Muscle of arm (tissue), 14 donors: ENCODE results near the gene TAF11L4. TPM values are rescaled to one million over a fixed set of nuclear protein-coding genes. Genes with fewer than 3 reads are reported as not detected.
"Not testable (repeated sequence)": the region's sequence is repeated elsewhere in the genome, so short reads cannot be mapped to it uniquely, and the experiment has no call there.

Source experiments
- DNase-seq: peaks from one replicate; pipeline ENCODE4 v3.0.0-alpha.2; 2013
- long read RNA-seq, 11 donors: transcript quantifications; one replicate each; lab custom pipeline, GENCODE V29; 2026
- polyA plus RNA-seq, 12 donors: library from polyadenylated mRNA; unstranded; fragments of 120-200 nt; gene quantifications; one replicate each; pipeline ENCODE4 v1.2.1, GENCODE V29; 2013; ENCODE audit not compliant: insufficient read length in 12 of 12

The TAF11L4 gene
- polyA plus RNA-seq = not detected
- long read RNA-seq, donor 1 = 0 reads
- long read RNA-seq, donor 2 = 0 reads
- long read RNA-seq, donor 3 = 0 reads
- long read RNA-seq, donor 4 = 0 reads
- long read RNA-seq, donor 5 = 0 reads
- long read RNA-seq, donor 6 = 0 reads
- long read RNA-seq, donor 7 = 0 reads
- long read RNA-seq, donor 8 = 0 reads
- long read RNA-seq, donor 9 = 0 reads
- long read RNA-seq, donor 10 = 0 reads
- long read RNA-seq, donor 11 = 0 reads

DNA sequence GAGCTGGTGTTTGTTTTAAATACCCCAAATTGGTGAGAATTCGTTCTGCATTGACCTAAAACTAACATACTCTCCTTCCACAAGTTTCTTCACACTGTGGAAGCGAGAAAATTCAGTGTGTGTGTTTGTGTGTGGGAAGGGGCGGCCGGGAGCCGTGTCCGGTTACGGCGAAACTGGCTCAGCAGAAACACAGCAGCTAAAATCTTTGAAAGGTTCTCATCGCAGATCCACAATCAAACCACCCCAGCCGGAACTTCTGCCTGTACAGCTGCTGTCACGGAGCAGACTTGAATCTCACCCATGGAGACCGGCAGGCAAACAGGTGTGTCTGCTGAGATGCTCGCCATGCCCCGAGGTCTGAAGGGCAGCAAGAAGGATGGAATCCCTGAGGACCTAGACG, at the start of gene TAF11L4:
Gene TAF11L4, plus strand, starts transcription at position 301 of the 400 bp plus-strand sequence.
- not testable (repeated sequence) for DNase-seq

GRCh38 chr5:17475064-17475463, 46.5 kb upstream of the TAF11L4 start:
- not testable (repeated sequence) for DNase-seq

GRCh38 chr5:17477043-17477442, 44.6 kb upstream of the TAF11L4 start:
- no peak for DNase-seq

GRCh38 chr5:17477573-17478265, 43.9 kb upstream of the TAF11L4 start:
- DNase-seq = no peak

GRCh38 chr5:17481378-17481777, 40.2 kb upstream of the TAF11L4 start:
- no peak for DNase-seq

GRCh38 chr5:17482790-17483189, 38.8 kb upstream of the TAF11L4 start:
- DNase-seq = no peak

GRCh38 chr5:17486464-17487173, 35.0 kb upstream of the TAF11L4 start:
- not testable (repeated sequence) for DNase-seq

- no peak for DNase-seq
Observed at GRCh38 chr5:17487174-17487512, 34.5 kb upstream of the TAF11L4 start.

GRCh38 chr5:17491257-17491656, 30.3 kb upstream of the TAF11L4 start:
- DNase-seq = not testable (repeated sequence)

DNA sequence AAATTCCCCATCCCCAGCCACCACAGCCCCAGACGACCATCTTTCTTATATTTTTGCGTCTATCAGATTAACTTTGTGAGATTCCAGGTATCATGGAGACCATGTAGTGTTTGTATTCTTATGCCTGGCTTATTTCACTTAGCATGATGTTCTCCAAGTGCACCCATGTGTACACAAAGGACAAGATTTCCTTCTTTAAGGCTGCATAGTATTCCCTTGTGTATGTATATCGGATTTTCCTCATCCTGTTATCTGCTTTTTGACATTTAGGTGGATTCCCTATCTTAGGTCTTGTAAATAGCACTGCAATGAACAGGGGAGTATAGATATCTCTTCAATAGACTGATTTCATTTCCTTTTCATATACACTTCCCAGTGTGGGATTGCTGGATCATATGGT, 28.8 kb upstream of the TAF11L4 start:
- DNase-seq = no peak

GRCh38 chr5:17497446-17497845, 24.2 kb upstream of the TAF11L4 start:
- no peak for DNase-seq

DNA sequence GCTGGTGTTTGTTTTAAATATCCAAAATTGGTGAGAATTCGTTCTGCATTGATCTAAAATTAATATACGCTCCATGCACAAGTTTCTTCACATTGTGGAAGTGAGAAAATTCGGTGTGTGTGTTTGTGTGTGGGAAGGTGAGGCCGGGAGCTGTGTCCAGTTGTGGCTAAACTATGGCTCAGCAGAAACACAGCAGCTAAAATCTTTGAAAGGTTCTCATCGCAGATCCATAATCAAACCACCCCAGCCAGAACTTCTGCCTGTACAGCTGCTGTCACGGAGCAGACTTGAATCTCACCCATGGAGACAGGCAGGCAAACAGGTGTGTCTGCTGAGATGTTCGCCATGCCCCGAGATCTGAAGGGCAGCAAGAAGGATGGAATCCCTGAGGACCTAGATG, 23.7 kb upstream of the TAF11L4 start, which contains the start of gene TAF11L2:
Gene TAF11L2, plus strand, starts transcription at position 301 of the 400 bp plus-strand sequence.
- not testable (repeated sequence) for DNase-seq

DNA sequence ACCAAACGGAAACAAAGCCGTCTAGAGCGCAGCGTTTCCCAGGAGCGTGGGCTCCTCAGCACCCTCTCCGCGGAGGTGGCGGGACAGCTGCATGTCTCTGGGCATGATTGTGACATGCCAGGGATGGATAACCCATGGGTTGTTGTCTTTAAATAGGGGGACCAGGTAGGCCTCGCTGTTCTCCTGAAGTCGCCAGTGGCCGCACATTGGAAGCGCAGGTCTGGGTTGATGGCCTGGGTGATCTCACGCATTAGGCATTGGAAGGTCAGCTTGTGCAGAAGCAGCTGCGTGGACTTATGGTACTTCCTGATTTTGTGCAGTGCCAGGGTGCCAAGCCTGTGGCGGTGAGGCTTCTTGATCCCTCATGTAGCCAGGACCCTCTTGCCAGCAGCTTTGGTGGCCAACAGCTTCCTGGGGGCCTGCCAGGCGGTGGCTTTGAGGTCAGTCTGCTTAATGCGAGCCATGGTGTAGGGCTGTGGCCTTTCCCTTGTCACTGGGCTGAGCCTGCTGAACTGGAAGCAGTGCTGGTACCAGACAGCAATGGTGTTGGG, 9.8 kb upstream of the TAF11L4 start:
- no peak for DNase-seq

- not testable (repeated sequence) for DNase-seq
Observed at GRCh38 chr5:17517526-17517925, 4.1 kb upstream of the TAF11L4 start.

DNA sequence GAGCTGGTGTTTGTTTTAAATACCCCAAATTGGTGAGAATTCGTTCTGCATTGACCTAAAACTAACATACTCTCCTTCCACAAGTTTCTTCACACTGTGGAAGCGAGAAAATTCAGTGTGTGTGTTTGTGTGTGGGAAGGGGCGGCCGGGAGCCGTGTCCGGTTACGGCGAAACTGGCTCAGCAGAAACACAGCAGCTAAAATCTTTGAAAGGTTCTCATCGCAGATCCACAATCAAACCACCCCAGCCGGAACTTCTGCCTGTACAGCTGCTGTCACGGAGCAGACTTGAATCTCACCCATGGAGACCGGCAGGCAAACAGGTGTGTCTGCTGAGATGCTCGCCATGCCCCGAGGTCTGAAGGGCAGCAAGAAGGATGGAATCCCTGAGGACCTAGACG, 3.5 kb upstream of the TAF11L4 start, which contains the start of gene TAF11L3:
Gene TAF11L3, plus strand, starts transcription at position 301 of the 400 bp plus-strand sequence.
- DNase-seq = not testable (repeated sequence)

DNA sequence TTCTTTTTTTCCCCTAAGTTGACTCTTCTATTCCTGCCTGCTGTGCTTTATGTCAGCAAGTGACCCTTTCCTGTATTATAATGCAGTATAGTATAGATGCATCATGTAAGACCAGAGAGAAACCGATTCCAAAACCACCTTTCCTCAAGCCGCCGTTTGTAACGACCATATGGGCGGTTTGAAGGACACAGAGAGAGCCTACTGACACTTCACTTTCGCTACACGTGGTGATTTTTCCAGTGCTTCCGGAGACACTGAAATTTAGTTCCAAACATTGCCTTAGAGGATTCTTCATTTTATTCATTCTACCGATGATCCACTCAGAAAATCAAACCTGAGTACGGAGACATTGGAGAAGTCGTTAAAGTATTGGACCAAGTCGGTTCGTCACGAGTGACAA, 2.1 kb upstream of the TAF11L4 start:
- not testable (repeated sequence) for DNase-seq

- DNase-seq = not testable (repeated sequence)
Observed at GRCh38 chr5:17524935-17525334, 3.3 kb downstream of the TAF11L4 start, which contains the start of gene TAF11L5. TSS of gene TAF11L5 (plus strand) at chr5:17525235.

- DNase-seq = not testable (repeated sequence)
Observed at GRCh38 chr5:17526504-17526903, 4.9 kb downstream of the TAF11L4 start.

- DNase-seq = not testable (repeated sequence)
Observed at GRCh38 chr5:17528369-17528768, 6.8 kb downstream of the TAF11L4 start, which contains the start of gene TAF11L6. TSS of gene TAF11L6 (plus strand) at chr5:17528669.
